ENCODE measurements around the gene WNT7B.
A peak's percentile ranks its signal among the peaks of the same experiment; 100 is the strongest.

DNA sequence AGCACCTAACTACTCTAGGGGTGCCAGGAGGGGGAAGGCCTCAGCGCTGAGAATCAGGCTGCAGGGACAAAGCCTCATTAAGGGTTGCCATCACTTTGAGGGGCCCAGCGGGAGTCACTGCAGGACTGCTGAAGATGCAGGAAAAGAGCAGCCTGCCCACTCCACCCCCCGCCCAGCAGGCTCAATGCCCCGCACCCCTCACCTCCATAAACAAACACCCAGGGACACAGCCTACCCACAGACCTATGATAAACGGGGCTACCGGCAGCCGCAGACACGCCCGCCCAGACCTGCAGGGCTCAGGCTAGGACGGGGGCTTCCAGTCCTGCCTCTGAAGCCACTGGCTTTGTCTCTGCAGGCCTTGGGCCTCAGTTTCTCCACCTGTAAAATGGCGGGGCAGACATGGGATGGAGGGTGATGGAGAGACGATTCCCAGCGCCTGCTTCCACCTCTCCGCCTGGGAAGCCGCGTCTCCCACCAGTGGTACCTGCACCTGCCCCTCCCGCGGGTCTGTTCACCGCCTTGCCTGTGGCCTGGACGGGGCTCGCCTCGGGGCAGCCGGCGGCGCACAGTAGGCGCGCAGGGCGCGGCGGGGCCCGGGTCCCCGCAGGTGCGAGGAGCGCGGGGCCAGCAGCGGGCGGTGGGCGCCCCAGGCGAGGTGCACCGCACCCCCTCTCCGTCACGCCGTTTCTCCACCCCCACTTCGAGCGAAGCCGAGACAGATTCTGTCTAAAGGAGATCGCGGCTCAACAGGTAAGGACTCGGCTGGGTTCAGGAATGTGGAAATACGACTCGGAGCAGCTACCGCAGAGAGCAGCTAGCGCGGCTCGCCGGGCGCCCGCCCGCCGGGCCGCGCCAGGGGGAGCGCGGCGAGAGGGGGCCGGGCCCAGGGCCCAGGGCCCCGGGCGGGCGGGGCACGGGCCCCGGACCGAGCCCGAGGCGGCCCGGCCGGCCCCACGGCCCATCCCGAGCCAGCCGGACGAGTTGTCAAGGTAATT, 1.5 kb downstream of the WNT7B start:
- TF ChIP-seq SUZ12 (IDR thresholded peaks at IDR 0.05; ENCODE audit: extremely low read depth, insufficient read depth, insufficient read length) (peak; percentile 55), ZNF274 (IDR thresholded peaks at IDR 0.05; ENCODE audit: low read depth, low read length) (no peak), YY1 (IDR thresholded peaks at IDR 0.05; ENCODE audit: insufficient read depth, insufficient read length) (no peak)

Measured in NT2/D1 (cell line).